HEK293T (cell line): ENCODE measurements around the gene ONECUT1.

ENCODE experiments used
- BHLHE40 ChIP-seq: fragments of 450-650 bp; IDR thresholded peaks from 2 replicates; pipeline ENCODE4 v1.6.1; 2016; ENCODE audit warnings: mild to moderate bottlenecking, moderate library complexity, borderline replicate concordance
- CTBP1 ChIP-seq: fragments of 450-650 bp; IDR thresholded peaks from 2 replicates; pipeline ENCODE4 v1.6.1; 2016; ENCODE audit warnings: borderline replicate concordance
- ELF4 ChIP-seq: fragments of 450-650 bp; IDR thresholded peaks from 2 replicates; pipeline ENCODE4 v1.6.1; 2017; ENCODE audit warnings: antibody characterized with exemption
- FOXA1 ChIP-seq: fragments of 450-650 bp; IDR thresholded peaks from 2 replicates; pipeline ENCODE4 v1.6.1; 2016; ENCODE audit warnings: mild to moderate bottlenecking
- FOXK2 ChIP-seq: fragments of 450-650 bp; IDR thresholded peaks from 2 replicates; pipeline ENCODE4 v1.6.1; 2016; ENCODE audit warnings: mild to moderate bottlenecking
- FOXM1 ChIP-seq: fragments of 450-650 bp; IDR thresholded peaks from 2 replicates; pipeline ENCODE4 v1.6.1; 2017; ENCODE audit warnings: mild to moderate bottlenecking, borderline replicate concordance
- HDGF ChIP-seq: fragments of 450-650 bp; IDR thresholded peaks from 2 replicates; pipeline ENCODE4 v1.6.1; 2017; ENCODE audit warnings: antibody characterized with exemption, borderline replicate concordance
- SP1 ChIP-seq: fragments of 450-650 bp; IDR thresholded peaks from 2 replicates; pipeline ENCODE4 v1.6.1; 2017
- SUZ12 ChIP-seq: fragments of 450-650 bp; IDR thresholded peaks from 2 replicates; pipeline ENCODE4 v1.6.1; 2016; ENCODE audit warnings: mild to moderate bottlenecking
- TARDBP ChIP-seq: fragments of 450-650 bp; IDR thresholded peaks from 2 replicates; pipeline ENCODE4 v1.6.1; 2016
- ZNF384 ChIP-seq: fragments of 450-650 bp; IDR thresholded peaks from 2 replicates; pipeline ENCODE4 v1.6.1; 2016
- TF ChIP-seq, protein P1 (sequence below): fragments of 450-650 bp; IDR thresholded peaks from 2 replicates; pipeline ENCODE4 v1.6.1; 2016

DNA sequence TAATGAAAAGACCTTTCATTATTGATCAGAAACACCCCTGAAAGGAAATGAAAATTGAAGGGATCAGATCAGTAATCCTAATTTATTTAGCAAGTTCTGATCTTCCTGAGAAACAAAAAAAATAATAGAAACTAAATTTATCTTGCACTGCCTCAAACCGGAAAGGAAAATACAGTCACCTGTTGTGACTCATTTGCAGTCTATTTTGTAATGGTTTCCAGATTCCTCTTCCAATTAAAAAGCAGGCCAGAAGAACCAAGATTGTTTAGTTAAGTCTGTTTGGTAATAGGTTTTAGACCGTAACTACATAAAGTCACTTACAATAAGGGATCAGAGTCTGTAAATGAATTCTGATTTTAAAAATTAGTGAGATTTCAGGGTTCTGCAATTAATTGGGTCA lies 61.2 kb downstream of the ONECUT1 start:
- TF ChIP-seq SUZ12 (no peak), TARDBP (no peak), FOXK2 (no peak), BHLHE40 (no peak), FOXM1 (no peak), FOXA1 (no peak), SP1 (no peak), CTBP1 (no peak), ZNF384 (no peak), ELF4 (no peak), HDGF (no peak)
- TF ChIP-seq, protein P1, sequence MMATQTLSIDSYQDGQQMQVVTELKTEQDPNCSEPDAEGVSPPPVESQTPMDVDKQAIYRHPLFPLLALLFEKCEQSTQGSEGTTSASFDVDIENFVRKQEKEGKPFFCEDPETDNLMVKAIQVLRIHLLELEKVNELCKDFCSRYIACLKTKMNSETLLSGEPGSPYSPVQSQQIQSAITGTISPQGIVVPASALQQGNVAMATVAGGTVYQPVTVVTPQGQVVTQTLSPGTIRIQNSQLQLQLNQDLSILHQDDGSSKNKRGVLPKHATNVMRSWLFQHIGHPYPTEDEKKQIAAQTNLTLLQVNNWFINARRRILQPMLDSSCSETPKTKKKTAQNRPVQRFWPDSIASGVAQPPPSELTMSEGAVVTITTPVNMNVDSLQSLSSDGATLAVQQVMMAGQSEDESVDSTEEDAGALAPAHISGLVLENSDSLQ = no peak
